Measurements from ENCODE around the gene MCM9. TPM values are rescaled to one million over a fixed set of nuclear protein-coding genes. Genes with fewer than 3 reads are reported as not detected.

Gene MCM9
- total RNA-seq, 1 experiment from 2014 or later = 14.9 TPM

DNA sequence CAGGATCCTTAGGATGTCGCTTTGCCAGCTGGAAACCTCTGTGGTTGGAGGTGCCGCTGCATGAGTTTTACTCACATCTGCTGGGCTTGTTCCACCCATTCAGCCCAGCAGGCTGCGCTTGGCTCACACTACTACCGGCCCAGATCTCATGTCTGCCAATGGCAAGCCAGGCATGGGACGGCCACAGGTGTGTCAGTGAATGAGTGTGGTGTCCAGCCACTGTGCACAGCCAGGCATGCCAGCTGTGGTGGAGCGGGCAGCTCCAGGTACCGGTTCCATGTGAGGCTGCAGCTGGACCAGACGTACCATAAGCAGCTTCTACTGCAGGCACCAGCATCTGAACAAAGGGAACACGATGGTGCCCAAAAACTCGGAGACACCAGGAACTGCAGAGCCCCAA lies 74.1 kb downstream of the MCM9 start (continued):
- TF ChIP-seq NFATC4 (CRISPR knock-in tag; IDR thresholded peaks at IDR 0.05) (no peak), ZNF671 (CRISPR knock-in tag; IDR thresholded peaks at IDR 0.05) (no peak), ZNF317 (CRISPR knock-in tag; IDR thresholded peaks at IDR 0.05; ENCODE audit: borderline replicate concordance, low read depth) (no peak), TEAD1 (CRISPR knock-in tag; IDR thresholded peaks at IDR 0.05) (no peak), GRHL2 (CRISPR knock-in tag; IDR thresholded peaks at IDR 0.05; ENCODE audit: insufficient replicate concordance, severe bottlenecking) (no peak), NFYB (CRISPR knock-in tag; conservative IDR thresholded peaks at IDR 0.05; ENCODE audit: low read depth) (no peak)
- TF ChIP-seq, protein P1, sequence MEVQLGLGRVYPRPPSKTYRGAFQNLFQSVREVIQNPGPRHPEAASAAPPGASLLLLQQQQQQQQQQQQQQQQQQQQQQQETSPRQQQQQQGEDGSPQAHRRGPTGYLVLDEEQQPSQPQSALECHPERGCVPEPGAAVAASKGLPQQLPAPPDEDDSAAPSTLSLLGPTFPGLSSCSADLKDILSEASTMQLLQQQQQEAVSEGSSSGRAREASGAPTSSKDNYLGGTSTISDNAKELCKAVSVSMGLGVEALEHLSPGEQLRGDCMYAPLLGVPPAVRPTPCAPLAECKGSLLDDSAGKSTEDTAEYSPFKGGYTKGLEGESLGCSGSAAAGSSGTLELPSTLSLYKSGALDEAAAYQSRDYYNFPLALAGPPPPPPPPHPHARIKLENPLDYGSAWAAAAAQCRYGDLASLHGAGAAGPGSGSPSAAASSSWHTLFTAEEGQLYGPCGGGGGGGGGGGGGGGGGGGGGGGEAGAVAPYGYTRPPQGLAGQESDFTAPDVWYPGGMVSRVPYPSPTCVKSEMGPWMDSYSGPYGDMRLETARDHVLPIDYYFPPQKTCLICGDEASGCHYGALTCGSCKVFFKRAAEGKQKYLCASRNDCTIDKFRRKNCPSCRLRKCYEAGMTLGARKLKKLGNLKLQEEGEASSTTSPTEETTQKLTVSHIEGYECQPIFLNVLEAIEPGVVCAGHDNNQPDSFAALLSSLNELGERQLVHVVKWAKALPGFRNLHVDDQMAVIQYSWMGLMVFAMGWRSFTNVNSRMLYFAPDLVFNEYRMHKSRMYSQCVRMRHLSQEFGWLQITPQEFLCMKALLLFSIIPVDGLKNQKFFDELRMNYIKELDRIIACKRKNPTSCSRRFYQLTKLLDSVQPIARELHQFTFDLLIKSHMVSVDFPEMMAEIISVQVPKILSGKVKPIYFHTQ (CRISPR knock-in tag; IDR thresholded peaks at IDR 0.05) = no peak
- TF ChIP-seq, protein P2, sequence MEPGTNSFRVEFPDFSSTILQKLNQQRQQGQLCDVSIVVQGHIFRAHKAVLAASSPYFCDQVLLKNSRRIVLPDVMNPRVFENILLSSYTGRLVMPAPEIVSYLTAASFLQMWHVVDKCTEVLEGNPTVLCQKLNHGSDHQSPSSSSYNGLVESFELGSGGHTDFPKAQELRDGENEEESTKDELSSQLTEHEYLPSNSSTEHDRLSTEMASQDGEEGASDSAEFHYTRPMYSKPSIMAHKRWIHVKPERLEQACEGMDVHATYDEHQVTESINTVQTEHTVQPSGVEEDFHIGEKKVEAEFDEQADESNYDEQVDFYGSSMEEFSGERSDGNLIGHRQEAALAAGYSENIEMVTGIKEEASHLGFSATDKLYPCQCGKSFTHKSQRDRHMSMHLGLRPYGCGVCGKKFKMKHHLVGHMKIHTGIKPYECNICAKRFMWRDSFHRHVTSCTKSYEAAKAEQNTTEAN (CRISPR knock-in tag; IDR thresholded peaks at IDR 0.05) = no peak
- TF ChIP-seq, protein P3, sequence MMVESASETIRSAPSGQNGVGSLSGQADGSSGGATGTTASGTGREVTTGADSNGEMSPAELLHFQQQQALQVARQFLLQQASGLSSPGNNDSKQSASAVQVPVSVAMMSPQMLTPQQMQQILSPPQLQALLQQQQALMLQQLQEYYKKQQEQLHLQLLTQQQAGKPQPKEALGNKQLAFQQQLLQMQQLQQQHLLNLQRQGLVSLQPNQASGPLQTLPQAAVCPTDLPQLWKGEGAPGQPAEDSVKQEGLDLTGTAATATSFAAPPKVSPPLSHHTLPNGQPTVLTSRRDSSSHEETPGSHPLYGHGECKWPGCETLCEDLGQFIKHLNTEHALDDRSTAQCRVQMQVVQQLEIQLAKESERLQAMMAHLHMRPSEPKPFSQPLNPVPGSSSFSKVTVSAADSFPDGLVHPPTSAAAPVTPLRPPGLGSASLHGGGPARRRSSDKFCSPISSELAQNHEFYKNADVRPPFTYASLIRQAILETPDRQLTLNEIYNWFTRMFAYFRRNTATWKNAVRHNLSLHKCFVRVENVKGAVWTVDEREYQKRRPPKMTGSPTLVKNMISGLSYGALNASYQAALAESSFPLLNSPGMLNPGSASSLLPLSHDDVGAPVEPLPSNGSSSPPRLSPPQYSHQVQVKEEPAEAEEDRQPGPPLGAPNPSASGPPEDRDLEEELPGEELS (CRISPR knock-in tag; IDR thresholded peaks at IDR 0.05) = no peak

DNA sequence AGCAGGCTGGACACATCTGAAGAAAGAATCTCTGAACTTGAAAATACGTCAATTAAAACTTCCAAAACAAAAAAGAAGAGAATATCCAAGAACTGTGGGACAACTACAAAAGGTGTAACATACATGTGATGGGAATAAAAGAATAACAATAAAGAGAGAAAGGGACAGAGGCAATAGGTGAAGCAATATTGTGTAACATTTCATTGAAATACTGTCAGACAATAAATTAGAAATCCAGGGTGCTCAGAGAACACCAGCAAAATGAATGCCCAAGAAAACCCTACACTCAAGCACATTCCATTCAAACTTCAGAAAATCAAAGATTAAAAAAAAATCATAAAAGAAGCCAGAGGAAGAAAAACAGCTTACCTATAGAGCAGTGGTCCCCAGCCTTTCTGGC lies 74.6 kb downstream of the MCM9 start:
- no peak for TF ChIP-seq FOXK1 (CRISPR knock-in tag; IDR thresholded peaks at IDR 0.05)
- H3K4me3 Mint-ChIP-seq = no peak overlapping the region
- ChIA-PET CTCF (interaction anchor here (0.9 to 1.3 kb wide), 2 partner anchors 61 to 269 kb away, joined by 3 read pairs; no protein-coding TSS in a partner anchor), POLR2A (no interaction called here)
- ATAC-seq = no peak
- H3K27ac Mint-ChIP-seq = no peak overlapping the region
- DNase-seq (ENCODE audit: low spot score) = no peak
- peaks cover 7% of the 10 kb centered on the region for H3K36me3 Mint-ChIP-seq
- H3K27me3 Mint-ChIP-seq (ENCODE audit: low read depth) = no peaks in the 10 kb centered on the region
- H3K9me3 Mint-ChIP-seq = peaks cover 11% of the 10 kb centered on the region
- peaks cover 20% of the 10 kb centered on the region for H3K4me1 Mint-ChIP-seq

DNA sequence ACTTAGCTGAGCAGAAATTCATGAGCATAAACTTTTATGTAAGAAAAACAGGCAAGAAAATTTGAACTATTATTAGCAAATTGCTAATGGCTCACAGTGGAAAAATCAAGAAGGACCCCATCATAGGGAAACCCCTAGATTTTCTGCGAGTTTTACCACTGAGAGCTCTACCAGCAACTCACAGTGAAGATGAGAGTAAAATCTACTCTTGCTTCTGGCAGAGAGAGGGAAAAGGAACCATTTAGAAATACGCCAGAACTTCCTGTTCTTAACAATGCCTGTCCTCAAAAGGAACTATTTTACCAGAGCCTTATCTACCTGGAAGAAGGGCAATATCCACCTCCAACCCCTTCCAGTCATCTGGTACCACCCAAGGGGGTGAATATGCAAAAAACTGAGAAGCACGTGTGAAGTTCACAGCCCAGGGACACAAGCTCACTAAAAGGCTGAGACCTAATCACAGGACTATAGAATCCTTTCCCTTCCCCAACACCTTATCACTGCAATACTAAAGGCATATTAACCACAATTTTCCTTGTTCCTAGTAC lies 75.4 kb downstream of the MCM9 start:
- DNase-seq (ENCODE audit: low spot score) (no peak), ATAC-seq (no peak; the same call in 1 of the 2 replicates)
- Mint-ChIP-seq H3K27ac (no peak overlapping the region; the same call in 1 of the 2 replicates), H3K4me3 (no peak overlapping the region), H3K27me3 (ENCODE audit: low read depth) (no peaks in the 10 kb centered on the region), H3K4me1 (peaks cover 20% of the 10 kb centered on the region), H3K36me3 (peaks cover 7% of the 10 kb centered on the region), H3K9me3 (peaks cover 11% of the 10 kb centered on the region)
- no peak for TF ChIP-seq FOXP1 (CRISPR knock-in tag; IDR thresholded peaks at IDR 0.05; ENCODE audit: borderline replicate concordance)
- no peak for TF ChIP-seq ELF4 (CRISPR knock-in tag; IDR thresholded peaks at IDR 0.05; ENCODE audit: low read depth)
- no peak for TF ChIP-seq ETV6 (CRISPR knock-in tag; IDR thresholded peaks at IDR 0.05)
- no peak for TF ChIP-seq FOXK1 (CRISPR knock-in tag; IDR thresholded peaks at IDR 0.05)
- TF ChIP-seq, protein P4, sequence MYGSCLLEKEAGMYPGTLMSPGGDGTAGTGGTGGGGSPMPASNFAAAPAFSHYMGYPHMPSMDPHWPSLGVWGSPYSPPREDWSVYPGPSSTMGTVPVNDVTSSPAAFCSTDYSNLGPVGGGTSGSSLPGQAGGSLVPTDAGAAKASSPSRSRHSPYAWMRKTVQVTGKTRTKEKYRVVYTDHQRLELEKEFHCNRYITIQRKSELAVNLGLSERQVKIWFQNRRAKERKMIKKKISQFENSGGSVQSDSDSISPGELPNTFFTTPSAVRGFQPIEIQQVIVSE (CRISPR knock-in tag; IDR thresholded peaks at IDR 0.05; ENCODE audit: borderline replicate concordance) = no peak
- TF ChIP-seq, protein P3 (CRISPR knock-in tag; IDR thresholded peaks at IDR 0.05) = no peak
- TF ChIP-seq ZNF396 (CRISPR knock-in tag; IDR thresholded peaks at IDR 0.05; ENCODE audit: borderline replicate concordance) = no peak
- no peak for TF ChIP-seq NFATC4 (CRISPR knock-in tag; IDR thresholded peaks at IDR 0.05)
- no peak for TF ChIP-seq SMAD4 (CRISPR knock-in tag; IDR thresholded peaks at IDR 0.05)
- ChIA-PET CTCF (interaction anchor here (0.6 kb wide), 1 partner anchor 303 kb away, joined by 3 read pairs; no protein-coding TSS in a partner anchor), POLR2A (no interaction called here)

Data from WTC11 (cell line).